ENCODE measurements around the gene S1PR2.
"Not testable (repeated sequence)": the region's sequence is repeated elsewhere in the genome, so short reads cannot be mapped to it uniquely, and the experiment has no call there.

S1PR2 gene

GRCh38 chr19:10222201-10222890 is 8.8 kb downstream of the S1PR2 start:
- DNase-seq = no peak

- DNase-seq = no peak
These were observed 10.4 kb downstream of the S1PR2 start for GRCh38 chr19:10220695-10221094.

GRCh38 chr19:10219678-10220077 is 11.5 kb downstream of the S1PR2 start:
- DNase-seq = peak; percentile 61

GRCh38 chr19:10217085-10217484 is 14.0 kb downstream of the S1PR2 start:
- no peak for DNase-seq

GRCh38 chr19:10214784-10215183 is 16.3 kb downstream of the S1PR2 start:
- DNase-seq = no peak

- DNase-seq = no peak
These were observed 19.4 kb downstream of the S1PR2 start for GRCh38 chr19:10211691-10212090.

- DNase-seq = no peak
These were observed 20.1 kb downstream of the S1PR2 start for GRCh38 chr19:10211061-10211460.

GRCh38 chr19:10209315-10209714 is 21.8 kb downstream of the S1PR2 start:
- no peak for DNase-seq

GRCh38 chr19:10207026-10207425 is 24.1 kb downstream of the S1PR2 start:
- no peak for DNase-seq

- no peak for DNase-seq
These were observed 24.8 kb downstream of the S1PR2 start for GRCh38 chr19:10206226-10206885.

GRCh38 chr19:10205636-10206035 is 25.5 kb downstream of the S1PR2 start:
- DNase-seq = no peak

- DNase-seq = no peak
These were observed 27.4 kb downstream of the S1PR2 start for GRCh38 chr19:10203686-10204085.

GRCh38 chr19:10201176-10201575 is 30.0 kb downstream of the S1PR2 start:
- no peak for DNase-seq

- DNase-seq = not testable (repeated sequence)
These were observed 31.0 kb downstream of the S1PR2 start for GRCh38 chr19:10200101-10200500.

- DNase-seq = not testable (repeated sequence)
These were observed 32.1 kb downstream of the S1PR2 start for GRCh38 chr19:10198889-10199644.

GRCh38 chr19:10195199-10195519 is 36.0 kb downstream of the S1PR2 start:
- DNase-seq = no peak

GRCh38 chr19:10194500-10195198 is 36.5 kb downstream of the S1PR2 start, which contains the start of gene DNMT1:
DNMT1 (minus strand) TSS chr19:10194953; CDS start chr19:10194899, 54 bp downstream.
- DNase-seq = peak; percentile 98

GRCh38 chr19:10193790-10194499 is 37.2 kb downstream of the S1PR2 start:
- peak; percentile 37 for DNase-seq

GRCh38 chr19:10192922-10193321 is 38.2 kb downstream of the S1PR2 start:
- DNase-seq = no peak

- peak; percentile 9 for DNase-seq
These were observed 39.8 kb downstream of the S1PR2 start for GRCh38 chr19:10191347-10191746.

GRCh38 chr19:10190026-10190425 is 41.1 kb downstream of the S1PR2 start:
- DNase-seq = no peak

- DNase-seq = no peak
These were observed 41.5 kb downstream of the S1PR2 start for GRCh38 chr19:10189616-10190015.

- no peak for DNase-seq
These were observed 43.8 kb downstream of the S1PR2 start for GRCh38 chr19:10187315-10187714.
